ENCODE data around the gene CREBBP. TPM values are rescaled to one million over a fixed set of nuclear protein-coding genes. Genes with fewer than 3 reads are reported as not detected.
"Not testable (repeated sequence)": the region's sequence is repeated elsewhere in the genome, so short reads cannot be mapped to it uniquely, and the experiment has no call there.

The CREBBP gene
- total RNA-seq, 4 donors from 2014 or later = 76.3 to 152 (median 105) TPM

GRCh38 chr16:3907586-3907985 is 27.1 kb upstream of the CREBBP start:
- DNase-seq (ENCODE audit: low spot score in 2 of 2) = peak in 1 of 2 donors; percentile 28
- Histone ChIP-seq H3K4me3 (no peak overlapping the region), H3K27me3 (no peaks in the 10 kb centered on the region), H3K27ac (no peak overlapping the region), H3K36me3 (no peaks in the 10 kb centered on the region), H3K4me1 (no peaks in the 10 kb centered on the region), H3K9me3 (no peaks in the 10 kb centered on the region)
- TF ChIP-seq POLR2A (IDR thresholded peaks at IDR 0.05) (no peak), EP300 (IDR thresholded peaks at IDR 0.05) (no peak), POLR2AphosphoS5 (IDR thresholded peaks at IDR 0.05) (no peak), CTCF (IDR thresholded peaks at IDR 0.05) (no peak)
- 82% methylated on average over 4 of the region's 4 CpGs for WGBS

- 94% methylated on average over 1 of the region's 1 CpG for WGBS
- no peaks in the 10 kb centered on the region for H3K4me1 ChIP-seq
- TF ChIP-seq CTCF (IDR thresholded peaks at IDR 0.05) = no peak
- TF ChIP-seq POLR2AphosphoS5 (IDR thresholded peaks at IDR 0.05) = no peak
- TF ChIP-seq POLR2A (IDR thresholded peaks at IDR 0.05) = no peak
- TF ChIP-seq EP300 (IDR thresholded peaks at IDR 0.05) = no peak
Measured at GRCh38 chr16:3906363-3906762, 25.9 kb upstream of the CREBBP start.

GRCh38 chr16:3904875-3905274 is 24.4 kb upstream of the CREBBP start:
- 78% methylated on average over 3 of the region's 3 CpGs for WGBS
- TF ChIP-seq POLR2AphosphoS5 (IDR thresholded peaks at IDR 0.05) (no peak), POLR2A (IDR thresholded peaks at IDR 0.05) (no peak), CTCF (IDR thresholded peaks at IDR 0.05) (no peak), EP300 (IDR thresholded peaks at IDR 0.05) (no peak)
- H3K36me3 ChIP-seq = no peaks in the 10 kb centered on the region

More at GRCh38 chr16:3906363-3906762, 25.9 kb upstream of the CREBBP start:
- Histone ChIP-seq H3K4me3 (no peak overlapping the region), H3K9me3 (no peaks in the 10 kb centered on the region), H3K27ac (no peak overlapping the region), H3K36me3 (no peaks in the 10 kb centered on the region), H3K27me3 (no peaks in the 10 kb centered on the region)
- DNase-seq (ENCODE audit: low spot score in 2 of 2) = no peak

GRCh38 chr16:3890091-3890490 is 9.6 kb upstream of the CREBBP start:
- H3K27me3 ChIP-seq = no peaks in the 10 kb centered on the region
- DNase-seq (ENCODE audit: low spot score in 2 of 2) = peak in 1 of 2 donors; percentile 7
- H3K27ac ChIP-seq = no peak overlapping the region
- 96% methylated on average over 10 of the region's 10 CpGs for WGBS
- no peaks in the 10 kb centered on the region for H3K9me3 ChIP-seq
- H3K36me3 ChIP-seq = no peaks in the 10 kb centered on the region
- H3K4me3 ChIP-seq = no peak overlapping the region
- H3K4me1 ChIP-seq = no peaks in the 10 kb centered on the region
- TF ChIP-seq EP300 (IDR thresholded peaks at IDR 0.05) (no peak), CTCF (IDR thresholded peaks at IDR 0.05) (no peak), POLR2AphosphoS5 (IDR thresholded peaks at IDR 0.05) (no peak), POLR2A (IDR thresholded peaks at IDR 0.05) (no peak)

More at GRCh38 chr16:3904875-3905274, 24.4 kb upstream of the CREBBP start:
- H3K4me3 ChIP-seq = no peak overlapping the region
- H3K9me3 ChIP-seq = no peaks in the 10 kb centered on the region
- no peaks in the 10 kb centered on the region for H3K27me3 ChIP-seq
- H3K27ac ChIP-seq = no peak overlapping the region
- H3K4me1 ChIP-seq = no peaks in the 10 kb centered on the region
- no peak for DNase-seq (ENCODE audit: low spot score in 2 of 2)

GRCh38 chr16:3889059-3889458 is 8.5 kb upstream of the CREBBP start:
- H3K4me3 ChIP-seq = no peak overlapping the region
- no peaks in the 10 kb centered on the region for H3K4me1 ChIP-seq
- H3K9me3 ChIP-seq = no peaks in the 10 kb centered on the region
- TF ChIP-seq POLR2AphosphoS5 (IDR thresholded peaks at IDR 0.05) = no peak
- TF ChIP-seq CTCF (IDR thresholded peaks at IDR 0.05) = no peak
- TF ChIP-seq EP300 (IDR thresholded peaks at IDR 0.05) = no peak
- TF ChIP-seq POLR2A (IDR thresholded peaks at IDR 0.05) = no peak
- H3K36me3 ChIP-seq = no peaks in the 10 kb centered on the region
- no peak for DNase-seq (ENCODE audit: low spot score in 2 of 2)
- H3K27me3 ChIP-seq = no peaks in the 10 kb centered on the region
- 81% methylated on average over 4 of the region's 4 CpGs for WGBS
- H3K27ac ChIP-seq = no peak overlapping the region

- WGBS = 90% methylated on average over 5 of the region's 5 CpGs
- H3K27me3 ChIP-seq, H3K27ac ChIP-seq: not testable (repeated sequence)
Measured at GRCh38 chr16:3885999-3886398, 5.5 kb upstream of the CREBBP start.

More at GRCh38 chr16:3885999-3886398, 5.5 kb upstream of the CREBBP start:
- H3K36me3 ChIP-seq; H3K4me1 ChIP-seq; H3K4me3 ChIP-seq; H3K9me3 ChIP-seq; DNase-seq (ENCODE audit: low spot score in 2 of 2): not testable (repeated sequence)

Measured in suprapubic skin (tissue), 4 donors.